ENCODE data around the gene TTC16. TPM values are rescaled to one million over a fixed set of nuclear protein-coding genes. Genes with fewer than 3 reads are reported as not detected.

TTC16 gene
- total RNA-seq, 2 experiments from 2014 or later: 1.6 to 2.1 TPM

DNA sequence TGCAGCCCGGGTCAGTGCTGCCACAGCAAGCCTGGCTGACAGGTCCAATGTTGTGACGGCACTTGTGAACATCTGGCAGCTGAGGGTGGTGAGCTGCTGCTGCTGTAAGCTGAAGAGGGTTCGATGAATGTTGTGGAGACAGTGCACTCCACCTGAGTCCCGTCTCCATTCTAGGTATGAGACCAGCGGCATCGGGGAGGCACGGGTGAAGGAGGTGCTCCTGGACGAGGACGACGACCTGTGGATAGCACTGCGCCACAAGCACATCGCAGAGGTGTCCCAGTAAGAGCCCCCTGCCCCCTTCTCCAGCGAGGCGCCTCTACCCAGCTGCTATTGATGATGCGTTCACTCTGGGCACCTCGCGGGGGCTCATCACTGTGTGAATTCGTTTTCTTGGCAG, 48.0 kb upstream of the TTC16 start:
- Mint-ChIP-seq H3K9me3 (no peaks in the 10 kb centered on the region), H3K4me1 (ENCODE audit: low read depth) (no peaks in the 10 kb centered on the region), H3K27ac (no peak overlapping the region), H3K36me3 (ENCODE audit: low read depth) (no peaks in the 10 kb centered on the region), H3K4me3 (no peak overlapping the region), H3K27me3 (no peaks in the 10 kb centered on the region)
- no peak for ATAC-seq (ENCODE audit: poor library complexity)
- no peaks in the 10 kb centered on the region for H3K27me3 ChIP-seq (ENCODE audit: control insufficient read depth in 1 of 2, insufficient read depth in 2 of 2, low read length in 2 of 2)
- no peak for DNase-seq
- no peaks in the 10 kb centered on the region for H3K4me1 ChIP-seq (ENCODE audit: insufficient read depth, low read length)
- CTCF ChIA-PET: no interaction called here
- no peak for TF ChIP-seq CTCF (IDR thresholded peaks at IDR 0.05)
- H3K4me3 ChIP-seq (ENCODE audit: low read length): no peak overlapping the region
- no peaks in the 10 kb centered on the region for H3K9me3 ChIP-seq (ENCODE audit: control insufficient read depth in 1 of 2, insufficient read depth in 1 of 2, low read length in 2 of 2)
- no peak overlapping the region for H3K27ac ChIP-seq (ENCODE audit: low read depth in 1 of 2, low read length in 2 of 2)
- intact Hi-C loops (cut with DNase I, micrococcal nuclease): no loop called here
- H3K36me3 ChIP-seq (ENCODE audit: insufficient read depth, low read length): peaks cover 3% of the 10 kb centered on the region
- POLR2A ChIA-PET: no interaction called here

- H3K27ac Mint-ChIP-seq: no peak overlapping the region
- Histone ChIP-seq H3K4me3 (ENCODE audit: low read length) (no peak overlapping the region), H3K9me3 (ENCODE audit: control insufficient read depth in 1 of 2, insufficient read depth in 1 of 2, low read length in 2 of 2) (no peaks in the 10 kb centered on the region), H3K27ac (ENCODE audit: low read depth in 1 of 2, low read length in 2 of 2) (no peak overlapping the region), H3K36me3 (ENCODE audit: insufficient read depth, low read length) (peaks cover 3% of the 10 kb centered on the region), H3K27me3 (ENCODE audit: control insufficient read depth in 1 of 2, insufficient read depth in 2 of 2, low read length in 2 of 2) (no peaks in the 10 kb centered on the region), H3K4me1 (ENCODE audit: insufficient read depth, low read length) (no peaks in the 10 kb centered on the region)
- ChIA-PET POLR2A (no interaction called here), CTCF (no interaction called here)
- no peak for ATAC-seq (ENCODE audit: poor library complexity)
- no peaks in the 10 kb centered on the region for H3K4me1 Mint-ChIP-seq (ENCODE audit: low read depth)
- no peak overlapping the region for H3K4me3 Mint-ChIP-seq
- H3K27me3 Mint-ChIP-seq: no peaks in the 10 kb centered on the region
- H3K9me3 Mint-ChIP-seq: no peaks in the 10 kb centered on the region
- no peaks in the 10 kb centered on the region for H3K36me3 Mint-ChIP-seq (ENCODE audit: low read depth)
- TF ChIP-seq CTCF (IDR thresholded peaks at IDR 0.05): no peak
- intact Hi-C loops (cut with DNase I, micrococcal nuclease): no loop called here
- DNase-seq: no peak
These were observed 42.6 kb upstream of the TTC16 start for GRCh38 chr9:127673234-127673633.

GRCh38 chr9:127676638-127677037, 39.2 kb upstream of the TTC16 start:
- no peaks in the 10 kb centered on the region for H3K27me3 Mint-ChIP-seq
- ATAC-seq (ENCODE audit: poor library complexity): no peak
- no peak for DNase-seq
- ChIA-PET CTCF (no interaction called here), POLR2A (no interaction called here)
- no peak overlapping the region for H3K4me3 Mint-ChIP-seq
- no peaks in the 10 kb centered on the region for H3K36me3 Mint-ChIP-seq (ENCODE audit: low read depth)
- Histone ChIP-seq H3K27me3 (ENCODE audit: control insufficient read depth in 1 of 2, insufficient read depth in 2 of 2, low read length in 2 of 2) (no peaks in the 10 kb centered on the region), H3K36me3 (ENCODE audit: insufficient read depth, low read length) (peaks cover 4% of the 10 kb centered on the region), H3K4me3 (ENCODE audit: low read length) (no peak overlapping the region), H3K4me1 (ENCODE audit: insufficient read depth, low read length) (no peaks in the 10 kb centered on the region), H3K9me3 (ENCODE audit: control insufficient read depth in 1 of 2, insufficient read depth in 1 of 2, low read length in 2 of 2) (no peaks in the 10 kb centered on the region), H3K27ac (ENCODE audit: low read depth in 1 of 2, low read length in 2 of 2) (no peak overlapping the region)
- intact Hi-C loops (cut with DNase I, micrococcal nuclease): no loop called here
- TF ChIP-seq CTCF (IDR thresholded peaks at IDR 0.05): no peak
- no peak overlapping the region for H3K27ac Mint-ChIP-seq
- H3K9me3 Mint-ChIP-seq: no peaks in the 10 kb centered on the region
- no peaks in the 10 kb centered on the region for H3K4me1 Mint-ChIP-seq (ENCODE audit: low read depth)
